Chondrocyte (in vitro differentiated cells): Measurements from ENCODE around the gene FLII. TPM values are rescaled to one million over a fixed set of nuclear protein-coding genes. Genes with fewer than 3 reads are reported as not detected.

Experiments
- DNase-seq: peaks from one replicate; pipeline ENCODE4 v3.0.0; 2021; ENCODE audit warnings: mixed read lengths, low spot score
- H3K27ac Mint-ChIP-seq: one replicate; pipeline ENCODE4 v1.8.0; 2021; ENCODE audit warnings: mild to moderate bottlenecking, moderate library complexity, mixed read lengths; ENCODE audit not compliant: unreplicated experiment
- H3K27me3 Mint-ChIP-seq: 2 replicates; pipeline ENCODE4 v1.8.0; 2021; ENCODE audit warnings: low read depth, mixed read lengths
- H3K36me3 Mint-ChIP-seq: 2 replicates; pipeline ENCODE4 v1.8.0; 2021; ENCODE audit warnings: low read depth, mixed read lengths
- H3K4me1 Mint-ChIP-seq: 2 replicates; pipeline ENCODE4 v1.8.0; 2021; ENCODE audit warnings: low read depth, mild to moderate bottlenecking, mixed read lengths
- H3K4me3 Mint-ChIP-seq: one replicate; pipeline ENCODE4 v1.8.0; 2021; ENCODE audit warnings: mild to moderate bottlenecking, moderate library complexity, mixed read lengths; ENCODE audit not compliant: unreplicated experiment
- H3K9me3 Mint-ChIP-seq: 2 replicates; pipeline ENCODE4 v1.8.0; 2021; ENCODE audit warnings: low read depth, mixed read lengths
- CTCF ChIP-seq: fragments of 200-600 bp; sonication (generic); IDR thresholded peaks from 2 replicates; pipeline ENCODE4 v1.5.0; 2021; ENCODE audit warnings: antibody characterized with exemption, mild to moderate bottlenecking, moderate library complexity
- total RNA-seq: library from RNA; stranded (reverse); gene quantifications from 3 replicates; pipeline ENCODE4 v1.2.1, GENCODE V29; 2021

Gene FLII
- total RNA-seq, 1 donor from 2014 or later: 228 TPM

GRCh38 chr17:18254888-18255649 is 3.5 kb downstream of the FLII start:
- Mint-ChIP-seq H3K4me3 (no peak overlapping the region), H3K27ac (no peak overlapping the region), H3K9me3 (no peaks in the 10 kb centered on the region), H3K27me3 (no peaks in the 10 kb centered on the region), H3K4me1 (peaks cover 21% of the 10 kb centered on the region), H3K36me3 (peaks cover 20% of the 10 kb centered on the region)
- DNase-seq: no peak
- no peak for TF ChIP-seq CTCF

GRCh38 chr17:18253947-18254821 is 4.4 kb downstream of the FLII start:
- peaks cover 17% of the 10 kb centered on the region for H3K4me1 Mint-ChIP-seq
- H3K27ac Mint-ChIP-seq: no peak overlapping the region
- no peak overlapping the region for H3K4me3 Mint-ChIP-seq
- H3K27me3 Mint-ChIP-seq: no peaks in the 10 kb centered on the region
- no peak for TF ChIP-seq CTCF
- peaks cover 21% of the 10 kb centered on the region for H3K36me3 Mint-ChIP-seq
- H3K9me3 Mint-ChIP-seq: no peaks in the 10 kb centered on the region
- no peak for DNase-seq

- Mint-ChIP-seq H3K36me3 (peaks cover 23% of the 10 kb centered on the region), H3K4me3 (no peak overlapping the region), H3K4me1 (peaks cover 12% of the 10 kb centered on the region), H3K9me3 (no peaks in the 10 kb centered on the region), H3K27ac (no peak overlapping the region), H3K27me3 (no peaks in the 10 kb centered on the region)
- no peak for TF ChIP-seq CTCF
- DNase-seq: no peak
These were observed 5.2 kb downstream of the FLII start for GRCh38 chr17:18253187-18253884.

- Mint-ChIP-seq H3K36me3 (peaks cover 30% of the 10 kb centered on the region), H3K4me3 (no peak overlapping the region), H3K4me1 (peaks cover 8% of the 10 kb centered on the region), H3K9me3 (no peaks in the 10 kb centered on the region), H3K27ac (no peak overlapping the region), H3K27me3 (no peaks in the 10 kb centered on the region)
- no peak for DNase-seq
- TF ChIP-seq CTCF: no peak
These were observed 6.4 kb downstream of the FLII start for GRCh38 chr17:18252160-18252559.

- Mint-ChIP-seq H3K9me3 (no peaks in the 10 kb centered on the region), H3K4me1 (peaks cover 5% of the 10 kb centered on the region), H3K4me3 (no peak overlapping the region), H3K27ac (no peak overlapping the region), H3K27me3 (no peaks in the 10 kb centered on the region), H3K36me3 (peaks cover 29% of the 10 kb centered on the region)
- no peak for DNase-seq
- no peak for TF ChIP-seq CTCF
These were observed 7.3 kb downstream of the FLII start for GRCh38 chr17:18251204-18251603.
